ENCODE data around the gene TTLL11. TPM values are rescaled to one million over a fixed set of nuclear protein-coding genes. Genes with fewer than 3 reads are reported as not detected.

The TTLL11 gene
- total RNA-seq, 1 donor from 2014 or later: 23.9 TPM

GRCh38 chr9:122084026-122084675 is 9.0 kb downstream of the TTLL11 start:
- peaks cover 2% of the 10 kb centered on the region for H3K27me3 Mint-ChIP-seq (ENCODE audit: unreplicated experiment)
- TF ChIP-seq CTCF (IDR thresholded peaks at IDR 0.05; ENCODE audit: partially characterized antibody, unreplicated experiment): no peak
- H3K9me3 Mint-ChIP-seq (ENCODE audit: unreplicated experiment): no peaks in the 10 kb centered on the region
- DNase-seq: no peak
- H3K4me3 Mint-ChIP-seq (ENCODE audit: unreplicated experiment): no peak overlapping the region
- H3K36me3 Mint-ChIP-seq (ENCODE audit: unreplicated experiment): no peaks in the 10 kb centered on the region
- H3K4me1 Mint-ChIP-seq (ENCODE audit: low read depth, unreplicated experiment): peaks cover 22% of the 10 kb centered on the region
- H3K27ac Mint-ChIP-seq (ENCODE audit: unreplicated experiment): no peak overlapping the region

GRCh38 chr9:122080986-122081385 is 12.1 kb downstream of the TTLL11 start:
- no peak for TF ChIP-seq CTCF (IDR thresholded peaks at IDR 0.05; ENCODE audit: partially characterized antibody, unreplicated experiment)
- H3K27me3 Mint-ChIP-seq (ENCODE audit: unreplicated experiment): no peaks in the 10 kb centered on the region

GRCh38 chr9:122078557-122078956 is 14.6 kb downstream of the TTLL11 start:
- peaks cover 12% of the 10 kb centered on the region for H3K36me3 Mint-ChIP-seq (ENCODE audit: unreplicated experiment)
- H3K9me3 Mint-ChIP-seq (ENCODE audit: unreplicated experiment): peaks cover 2% of the 10 kb centered on the region
- H3K27ac Mint-ChIP-seq (ENCODE audit: unreplicated experiment): no peak overlapping the region
- no peak for TF ChIP-seq CTCF (IDR thresholded peaks at IDR 0.05; ENCODE audit: partially characterized antibody, unreplicated experiment)
- no peaks in the 10 kb centered on the region for H3K27me3 Mint-ChIP-seq (ENCODE audit: unreplicated experiment)
- no peak overlapping the region for H3K4me3 Mint-ChIP-seq (ENCODE audit: unreplicated experiment)
- H3K4me1 Mint-ChIP-seq (ENCODE audit: low read depth, unreplicated experiment): no peaks in the 10 kb centered on the region
- DNase-seq: no peak

More at GRCh38 chr9:122080986-122081385, 12.1 kb downstream of the TTLL11 start:
- peaks cover 2% of the 10 kb centered on the region for H3K9me3 Mint-ChIP-seq (ENCODE audit: unreplicated experiment)
- no peak overlapping the region for H3K27ac Mint-ChIP-seq (ENCODE audit: unreplicated experiment)
- H3K4me1 Mint-ChIP-seq (ENCODE audit: low read depth, unreplicated experiment): peaks cover 6% of the 10 kb centered on the region
- peaks cover 12% of the 10 kb centered on the region for H3K36me3 Mint-ChIP-seq (ENCODE audit: unreplicated experiment)
- H3K4me3 Mint-ChIP-seq (ENCODE audit: unreplicated experiment): no peak overlapping the region
- DNase-seq: no peak

GRCh38 chr9:122076773-122077172 is 16.3 kb downstream of the TTLL11 start:
- H3K9me3 Mint-ChIP-seq (ENCODE audit: unreplicated experiment): peaks cover 2% of the 10 kb centered on the region
- H3K27me3 Mint-ChIP-seq (ENCODE audit: unreplicated experiment): no peaks in the 10 kb centered on the region
- no peak overlapping the region for H3K27ac Mint-ChIP-seq (ENCODE audit: unreplicated experiment)
- TF ChIP-seq CTCF (IDR thresholded peaks at IDR 0.05; ENCODE audit: partially characterized antibody, unreplicated experiment): no peak
- H3K36me3 Mint-ChIP-seq (ENCODE audit: unreplicated experiment): peaks cover 12% of the 10 kb centered on the region
- no peak overlapping the region for H3K4me3 Mint-ChIP-seq (ENCODE audit: unreplicated experiment)
- no peak for DNase-seq
- H3K4me1 Mint-ChIP-seq (ENCODE audit: low read depth, unreplicated experiment): peaks cover 4% of the 10 kb centered on the region

- Mint-ChIP-seq H3K4me1 (ENCODE audit: low read depth, unreplicated experiment) (peaks cover 5% of the 10 kb centered on the region), H3K36me3 (ENCODE audit: unreplicated experiment) (peaks cover 12% of the 10 kb centered on the region), H3K27ac (ENCODE audit: unreplicated experiment) (no peak overlapping the region), H3K4me3 (ENCODE audit: unreplicated experiment) (no peak overlapping the region), H3K9me3 (ENCODE audit: unreplicated experiment) (peaks cover 2% of the 10 kb centered on the region), H3K27me3 (ENCODE audit: unreplicated experiment) (no peaks in the 10 kb centered on the region)
- no peak for TF ChIP-seq CTCF (IDR thresholded peaks at IDR 0.05; ENCODE audit: partially characterized antibody, unreplicated experiment)
- DNase-seq: no peak
These were observed 17.0 kb downstream of the TTLL11 start for GRCh38 chr9:122076117-122076516.

All from glutamatergic neuron (in vitro differentiated cells).